ENCODE results near the gene BMERB1.

The BMERB1 gene

GRCh38 chr16:15597135-15597534, 162.7 kb downstream of the BMERB1 start:
- Histone ChIP-seq H3K27me3 (ENCODE audit: insufficient read depth, low read depth) (no peaks in the 10 kb centered on the region), H3K4me2 (no peak overlapping the region), H4K20me1 (ENCODE audit: insufficient read depth) (no peaks in the 10 kb centered on the region), H3K4me1 (ENCODE audit: low read depth, poor library complexity, severe bottlenecking) (no peaks in the 10 kb centered on the region), H2AFZ (ENCODE audit: low read depth) (no peak overlapping the region), H3K9ac (no peak overlapping the region), H3K4me3 (IDR thresholded peaks at IDR 0.05; ENCODE audit: insufficient read depth, low read depth, low read length) (no peak overlapping the region), H3K27ac (no peak overlapping the region), H3K79me2 (ENCODE audit: insufficient read depth, low read depth) (no peaks in the 10 kb centered on the region), H3K36me3 (ENCODE audit: insufficient read depth) (peaks cover 3% of the 10 kb centered on the region; the same call in 1 of the 2 replicates)
- TF ChIP-seq CTCF (conservative IDR thresholded peaks at IDR 0.05; ENCODE audit: low read depth, low read length), result no peak

DNA sequence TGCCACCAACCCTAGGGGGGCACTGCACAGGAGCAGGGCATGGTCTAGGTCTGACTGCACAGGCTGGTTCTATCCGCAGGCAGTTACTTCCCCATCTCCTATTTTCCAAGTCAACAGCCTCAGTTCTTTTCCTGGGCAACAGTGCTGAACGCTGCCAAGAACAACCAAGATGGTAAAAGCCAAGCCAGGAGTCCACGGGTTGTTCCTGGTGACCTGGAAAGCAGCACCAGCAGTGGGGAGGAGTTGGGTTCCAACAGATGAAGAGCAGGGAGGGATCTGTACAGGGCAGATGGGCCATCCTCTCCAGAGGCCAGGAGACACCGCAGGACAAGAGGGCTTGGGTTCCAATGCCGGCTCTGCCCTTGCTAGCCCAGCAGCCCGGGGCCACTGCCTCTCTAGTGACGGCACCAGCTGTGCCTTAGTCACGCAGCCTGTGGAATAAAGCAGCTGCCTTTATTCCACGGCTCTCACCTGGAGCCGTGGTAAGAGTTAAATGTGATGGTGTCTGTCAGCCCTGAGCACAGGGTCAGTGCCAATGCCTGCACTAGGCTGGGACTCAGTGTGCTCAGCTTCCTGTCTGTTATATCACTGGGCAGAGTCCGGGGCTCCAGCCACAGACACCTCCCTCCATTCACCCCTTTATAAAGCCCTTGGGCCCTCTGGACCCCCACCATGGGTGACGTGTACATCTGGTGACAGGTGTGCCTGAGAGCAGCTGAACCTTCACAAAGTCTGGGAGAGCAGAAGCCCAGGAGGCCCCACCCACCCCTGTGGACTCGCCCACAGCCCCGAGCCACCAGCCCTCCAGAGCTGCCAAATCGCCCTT, 163.6 kb downstream of the BMERB1 start:
- Histone ChIP-seq H3K4me1 (ENCODE audit: low read depth, poor library complexity, severe bottlenecking) (no peaks in the 10 kb centered on the region), H3K4me2 (no peak overlapping the region), H3K9ac (no peak overlapping the region), H3K36me3 (ENCODE audit: insufficient read depth) (peaks cover 3% of the 10 kb centered on the region; the same call in 1 of the 2 replicates), H3K4me3 (IDR thresholded peaks at IDR 0.05; ENCODE audit: insufficient read depth, low read depth, low read length) (no peak overlapping the region), H3K27ac (no peak overlapping the region), H3K27me3 (ENCODE audit: insufficient read depth, low read depth) (no peaks in the 10 kb centered on the region), H2AFZ (ENCODE audit: low read depth) (no peak overlapping the region), H4K20me1 (ENCODE audit: insufficient read depth) (no peaks in the 10 kb centered on the region), H3K79me2 (ENCODE audit: insufficient read depth, low read depth) (no peaks in the 10 kb centered on the region)
- TF ChIP-seq CTCF (conservative IDR thresholded peaks at IDR 0.05; ENCODE audit: low read depth, low read length), result no peak

DNA sequence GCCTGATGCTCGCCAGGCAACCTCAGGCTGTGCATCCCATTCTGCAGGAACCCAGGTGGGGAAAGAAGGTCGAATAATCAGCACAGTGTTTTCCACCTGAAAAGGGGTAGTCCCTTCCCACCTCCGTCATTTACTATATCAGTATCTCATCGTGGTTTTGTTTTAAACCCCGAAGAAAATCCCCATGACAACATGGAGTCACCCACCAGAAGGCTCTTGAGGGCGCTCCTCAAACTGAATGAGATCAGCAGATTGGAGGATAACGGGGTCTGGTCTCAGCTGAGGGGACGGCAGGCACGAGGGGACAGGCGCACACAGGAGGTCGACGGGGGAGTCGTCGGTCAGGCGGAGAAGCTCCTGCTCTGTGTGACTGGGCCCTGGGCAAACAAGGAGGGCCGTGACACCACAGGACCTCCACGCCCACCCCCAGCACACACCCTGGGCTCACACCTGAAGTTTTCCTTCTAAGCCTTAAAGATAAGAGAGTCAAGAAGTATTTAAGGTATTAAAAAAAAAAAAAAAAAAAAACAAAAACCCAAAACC, 164.3 kb downstream of the BMERB1 start:
- no peak overlapping the region for H3K27ac ChIP-seq
- no peak overlapping the region for H3K9ac ChIP-seq
- H4K20me1 ChIP-seq (ENCODE audit: insufficient read depth), result no peaks in the 10 kb centered on the region
- H3K4me3 ChIP-seq (IDR thresholded peaks at IDR 0.05; ENCODE audit: insufficient read depth, low read depth, low read length), result no peak overlapping the region
- H3K4me2 ChIP-seq, result no peak overlapping the region
- no peaks in the 10 kb centered on the region for H3K4me1 ChIP-seq (ENCODE audit: low read depth, poor library complexity, severe bottlenecking)
- no peaks in the 10 kb centered on the region for H3K27me3 ChIP-seq (ENCODE audit: insufficient read depth, low read depth)
- no peak for TF ChIP-seq CTCF (conservative IDR thresholded peaks at IDR 0.05; ENCODE audit: low read depth, low read length)
- peaks cover 3% of the 10 kb centered on the region; the same call in 1 of the 2 replicates for H3K36me3 ChIP-seq (ENCODE audit: insufficient read depth)
- H3K79me2 ChIP-seq (ENCODE audit: insufficient read depth, low read depth), result no peaks in the 10 kb centered on the region
- no peak overlapping the region for H2AFZ ChIP-seq (ENCODE audit: low read depth)

GRCh38 chr16:15599303-15600070, 165.1 kb downstream of the BMERB1 start:
- H4K20me1 ChIP-seq (ENCODE audit: insufficient read depth), result no peaks in the 10 kb centered on the region
- no peak overlapping the region for H3K9ac ChIP-seq
- H3K4me3 ChIP-seq (IDR thresholded peaks at IDR 0.05; ENCODE audit: insufficient read depth, low read depth, low read length), result no peak overlapping the region
- peaks cover 3% of the 10 kb centered on the region; the same call in 1 of the 2 replicates for H3K36me3 ChIP-seq (ENCODE audit: insufficient read depth)
- no peak overlapping the region for H3K27ac ChIP-seq
- H3K79me2 ChIP-seq (ENCODE audit: insufficient read depth, low read depth), result no peaks in the 10 kb centered on the region
- H3K4me1 ChIP-seq (ENCODE audit: low read depth, poor library complexity, severe bottlenecking), result no peaks in the 10 kb centered on the region
- no peak overlapping the region for H2AFZ ChIP-seq (ENCODE audit: low read depth)
- H3K27me3 ChIP-seq (ENCODE audit: insufficient read depth, low read depth), result no peaks in the 10 kb centered on the region
- TF ChIP-seq CTCF (conservative IDR thresholded peaks at IDR 0.05; ENCODE audit: low read depth, low read length), result no peak
- no peak overlapping the region for H3K4me2 ChIP-seq

Measured in KMS-11 (cell line).